WERI-Rb-1 (cell line): ENCODE data around the gene RIMS4.

Source experiments
- DNase-seq: peaks from one replicate; pipeline ENCODE4 v3.0.0-alpha.2; 2020
- H3K27ac ChIP-seq: fragments of 250-450 bp; sonication (Bioruptor Pico); 2 replicates; pipeline ENCODE4 v1.5.1; 2020; ENCODE audit warnings: mild to moderate bottlenecking, moderate library complexity
- H3K27me3 ChIP-seq: fragments of 250-450 bp; sonication (Bioruptor Pico); 2 replicates; pipeline ENCODE4 v1.5.1; 2021; ENCODE audit warnings: mild to moderate bottlenecking, low read depth, moderate library complexity; ENCODE audit not compliant: insufficient read depth, severe bottlenecking
- H3K36me3 ChIP-seq: fragments of 250-450 bp; sonication (Bioruptor Pico); 2 replicates; pipeline ENCODE4 v1.5.1; 2020; ENCODE audit warnings: mild to moderate bottlenecking, moderate library complexity
- H3K4me3 ChIP-seq: 2 replicates; pipeline ENCODE4 v1.5.1; 2011; ENCODE audit warnings: low read depth, mild to moderate bottlenecking, control low read depth, low read length
- H3K9me3 ChIP-seq: fragments of 250-450 bp; sonication (Bioruptor Pico); 2 replicates; pipeline ENCODE4 v1.5.1; 2021; ENCODE audit warnings: mild to moderate bottlenecking, moderate library complexity; ENCODE audit not compliant: severe bottlenecking
- TF ChIP-seq, protein P1 (sequence below): IDR thresholded peaks from 2 replicates; pipeline ENCODE4 v1.5.1; 2011; ENCODE audit warnings: low read depth, mild to moderate bottlenecking, control low read depth, inconsistent platforms, low read length

Gene RIMS4

DNA sequence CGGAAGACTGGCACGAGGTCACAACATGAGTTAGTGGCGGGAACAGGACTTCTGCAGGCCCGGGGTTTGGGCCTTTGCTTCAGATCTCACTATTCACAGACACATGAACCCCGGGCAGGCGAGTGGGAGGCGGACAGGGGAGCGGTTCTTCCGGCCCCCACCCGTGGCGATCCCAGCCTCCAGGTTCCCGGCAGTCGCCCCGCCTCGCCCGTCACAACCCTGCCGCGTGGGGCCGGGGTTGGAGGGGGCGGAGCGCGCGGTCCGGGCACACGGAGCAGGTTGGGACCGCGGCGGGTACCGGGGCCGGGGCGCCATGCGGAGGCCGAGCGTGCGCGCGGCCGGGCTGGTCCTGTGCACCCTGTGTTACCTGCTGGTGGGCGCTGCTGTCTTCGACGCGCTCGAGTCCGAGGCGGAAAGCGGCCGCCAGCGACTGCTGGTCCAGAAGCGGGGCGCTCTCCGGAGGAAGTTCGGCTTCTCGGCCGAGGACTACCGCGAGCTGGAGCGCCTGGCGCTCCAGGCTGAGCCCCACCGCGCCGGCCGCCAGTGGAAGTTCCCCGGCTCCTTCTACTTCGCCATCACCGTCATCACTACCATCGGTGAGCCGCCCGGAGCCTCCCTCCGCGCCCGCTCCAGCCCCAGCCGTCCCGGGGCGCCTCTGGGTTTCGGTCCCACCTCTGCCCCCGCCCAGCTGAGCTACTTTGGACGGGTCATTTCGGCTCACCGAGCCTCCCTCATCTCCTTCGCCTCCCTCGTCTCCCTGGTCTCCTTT lies 64.6 kb downstream of the RIMS4 start, which contains the start of gene KCNK15:
Gene KCNK15 (plus strand): TSS at position 268 of the 769 bp plus-strand sequence. CDS start 46 bp downstream, at position 314.
- Histone ChIP-seq H3K4me3 (peak within 1 kb of the TSS; percentile 41), H3K9me3 (no peaks in the 10 kb centered on the region), H3K27me3 (no peaks in the 10 kb centered on the region), H3K36me3 (no peaks in the 10 kb centered on the region), H3K27ac (peak within 1 kb of the TSS; percentile 91)
- DNase-seq: peak; percentile 31
- TF ChIP-seq, protein P1, sequence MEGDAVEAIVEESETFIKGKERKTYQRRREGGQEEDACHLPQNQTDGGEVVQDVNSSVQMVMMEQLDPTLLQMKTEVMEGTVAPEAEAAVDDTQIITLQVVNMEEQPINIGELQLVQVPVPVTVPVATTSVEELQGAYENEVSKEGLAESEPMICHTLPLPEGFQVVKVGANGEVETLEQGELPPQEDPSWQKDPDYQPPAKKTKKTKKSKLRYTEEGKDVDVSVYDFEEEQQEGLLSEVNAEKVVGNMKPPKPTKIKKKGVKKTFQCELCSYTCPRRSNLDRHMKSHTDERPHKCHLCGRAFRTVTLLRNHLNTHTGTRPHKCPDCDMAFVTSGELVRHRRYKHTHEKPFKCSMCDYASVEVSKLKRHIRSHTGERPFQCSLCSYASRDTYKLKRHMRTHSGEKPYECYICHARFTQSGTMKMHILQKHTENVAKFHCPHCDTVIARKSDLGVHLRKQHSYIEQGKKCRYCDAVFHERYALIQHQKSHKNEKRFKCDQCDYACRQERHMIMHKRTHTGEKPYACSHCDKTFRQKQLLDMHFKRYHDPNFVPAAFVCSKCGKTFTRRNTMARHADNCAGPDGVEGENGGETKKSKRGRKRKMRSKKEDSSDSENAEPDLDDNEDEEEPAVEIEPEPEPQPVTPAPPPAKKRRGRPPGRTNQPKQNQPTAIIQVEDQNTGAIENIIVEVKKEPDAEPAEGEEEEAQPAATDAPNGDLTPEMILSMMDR: no peak

GRCh38 chr20:44745122-44745597 lies 65.2 kb downstream of the RIMS4 start:
- no peak for DNase-seq
- TF ChIP-seq, protein P1: no peak
- no peak overlapping the region for H3K4me3 ChIP-seq

DNA sequence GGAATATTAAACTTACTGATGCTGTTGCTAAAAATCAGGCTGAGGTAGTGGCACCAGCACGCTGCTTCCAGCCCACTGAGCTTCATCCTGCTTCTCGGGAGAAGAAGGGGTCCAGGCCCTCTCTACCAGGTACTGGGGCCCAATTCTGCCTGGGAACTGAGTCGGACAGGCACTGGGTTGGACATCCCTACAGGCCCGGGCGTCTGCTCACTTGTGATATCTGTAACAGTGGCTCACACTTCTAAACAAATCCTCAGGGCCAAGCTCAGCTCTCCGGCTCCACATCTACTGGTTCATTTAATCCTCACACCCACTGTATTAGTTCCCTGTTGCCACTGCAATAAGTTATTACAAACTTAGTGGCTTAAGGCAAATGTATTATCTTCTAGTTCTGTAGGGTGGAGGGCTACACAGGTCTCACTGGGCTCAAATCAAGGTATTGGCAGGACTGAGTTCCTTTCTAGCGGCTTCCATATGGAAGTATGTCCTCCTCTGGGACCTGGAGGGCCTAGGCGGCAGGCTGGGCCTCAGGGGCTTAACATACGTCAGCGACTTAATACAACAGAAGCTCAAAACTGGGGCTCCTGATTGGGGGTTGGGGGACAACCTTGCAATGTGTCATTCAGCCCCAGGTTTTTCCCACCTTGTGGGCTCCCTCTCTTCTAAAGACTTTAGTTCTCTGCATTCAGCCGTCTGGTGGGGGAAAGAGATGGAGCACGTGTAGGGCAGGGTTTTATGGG lies 66.3 kb downstream of the RIMS4 start:
- H3K27ac ChIP-seq: peak overlapping the region; percentile 91
- H3K4me3 ChIP-seq: no peak overlapping the region
- no peaks in the 10 kb centered on the region for H3K36me3 ChIP-seq
- TF ChIP-seq, protein P1: no peak
- no peaks in the 10 kb centered on the region for H3K9me3 ChIP-seq
- DNase-seq: peak; percentile 89
- no peaks in the 10 kb centered on the region for H3K27me3 ChIP-seq

More at GRCh38 chr20:44745122-44745597, 65.2 kb downstream of the RIMS4 start:
- no peaks in the 10 kb centered on the region for H3K9me3 ChIP-seq
- H3K36me3 ChIP-seq: no peaks in the 10 kb centered on the region
- H3K27ac ChIP-seq: peak overlapping the region; percentile 91
- no peaks in the 10 kb centered on the region for H3K27me3 ChIP-seq

DNA sequence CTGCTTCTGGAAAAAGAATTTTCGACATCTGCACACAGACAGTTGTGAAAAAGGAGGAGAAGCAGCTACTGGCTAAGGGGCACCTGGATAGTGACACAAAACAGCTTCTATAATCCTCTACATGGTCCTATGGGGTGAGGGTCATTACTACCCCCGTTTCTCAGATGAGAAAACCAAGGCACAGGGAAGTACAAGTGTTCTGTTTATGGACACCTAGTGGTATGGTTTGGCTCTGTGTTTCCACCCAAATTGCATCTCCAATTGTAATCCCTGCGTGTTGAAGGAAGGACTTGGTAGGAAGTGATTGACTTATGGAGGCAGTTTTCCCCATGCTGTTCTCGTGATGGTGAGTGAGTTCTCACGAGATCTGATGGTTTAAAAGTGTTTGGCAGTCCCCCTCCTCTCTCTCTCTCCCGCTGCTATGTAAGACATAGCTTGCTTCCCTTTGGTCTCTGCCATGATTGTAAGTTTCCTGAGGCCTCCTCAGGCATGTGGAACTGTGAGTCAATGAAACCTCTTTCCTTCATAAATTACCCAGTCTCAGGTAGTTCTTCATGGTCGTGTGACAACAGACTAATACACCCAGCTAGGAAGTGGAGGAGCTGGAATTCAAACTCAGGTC lies 67.2 kb downstream of the RIMS4 start:
- Histone ChIP-seq H3K27ac (peak overlapping the region; percentile 91), H3K36me3 (no peaks in the 10 kb centered on the region), H3K4me3 (no peak overlapping the region), H3K27me3 (no peaks in the 10 kb centered on the region), H3K9me3 (no peaks in the 10 kb centered on the region)
- DNase-seq: no peak
- TF ChIP-seq, protein P1: no peak

- no peaks in the 10 kb centered on the region for H3K9me3 ChIP-seq
- peak; percentile 89 for DNase-seq
- no peaks in the 10 kb centered on the region for H3K36me3 ChIP-seq
- H3K27ac ChIP-seq: peak overlapping the region; percentile 91
- TF ChIP-seq, protein P1: no peak
- no peak overlapping the region for H3K4me3 ChIP-seq
- H3K27me3 ChIP-seq: no peaks in the 10 kb centered on the region
Observed at GRCh38 chr20:44742304-44743079, 67.9 kb downstream of the RIMS4 start.
